Occipital lobe (tissue), 2 donors: ENCODE results near the gene DRC3. TPM values are rescaled to one million over a fixed set of nuclear protein-coding genes. Genes with fewer than 3 reads are reported as not detected.
A peak's percentile ranks its signal among the peaks of the same experiment; 100 is the strongest.

Source experiments
- DNase-seq: peaks from one replicate; lab custom pipeline; 2025; lab: John Stamatoyannopoulos, UW
- total RNA-seq: library from RNA; depleted of rRNA; stranded (reverse); fragments of >200 nt; gene quantifications from one replicate; pipeline ENCODE4 v1.2.3, GENCODE V29; 2014

The DRC3 gene
- total RNA-seq, 1 donor from 2014 or later = 2.0 TPM

DNA sequence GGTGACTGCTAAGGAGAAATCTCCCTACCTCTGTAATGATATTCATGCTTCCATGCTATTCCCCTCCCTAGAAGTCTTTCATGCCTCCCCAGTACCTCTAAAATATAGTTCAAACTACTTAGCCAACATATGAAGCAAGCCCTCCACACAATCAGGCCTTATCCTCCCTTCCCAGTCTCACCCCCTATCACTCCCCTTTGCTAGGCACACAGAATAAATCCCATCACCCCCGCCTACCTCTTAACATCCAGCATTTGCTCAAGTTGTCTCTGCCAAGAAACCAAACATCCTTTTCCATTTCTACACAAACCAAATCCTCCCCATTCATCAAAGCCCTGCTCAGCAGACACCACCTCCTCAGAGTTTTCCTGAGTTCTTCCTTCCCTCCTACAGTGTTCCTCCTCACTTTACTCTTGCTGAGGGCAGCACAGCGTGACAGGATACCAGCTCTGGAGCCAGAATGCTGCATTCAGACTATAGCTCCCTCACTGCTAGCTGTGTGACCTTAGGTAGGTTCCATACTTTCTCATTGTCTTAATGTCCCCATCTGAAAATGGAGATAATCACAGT, 7.4 kb upstream of the DRC3 start:
- no peak for DNase-seq

- no peak for DNase-seq
These were observed 6.3 kb upstream of the DRC3 start for GRCh38 chr17:17966399-17966798.

- no peak for DNase-seq
These were observed 1.8 kb upstream of the DRC3 start for GRCh38 chr17:17970699-17971430.

- peak; percentile 16 for DNase-seq
These were observed 1.1 kb upstream of the DRC3 start for GRCh38 chr17:17971431-17972125.

DNA sequence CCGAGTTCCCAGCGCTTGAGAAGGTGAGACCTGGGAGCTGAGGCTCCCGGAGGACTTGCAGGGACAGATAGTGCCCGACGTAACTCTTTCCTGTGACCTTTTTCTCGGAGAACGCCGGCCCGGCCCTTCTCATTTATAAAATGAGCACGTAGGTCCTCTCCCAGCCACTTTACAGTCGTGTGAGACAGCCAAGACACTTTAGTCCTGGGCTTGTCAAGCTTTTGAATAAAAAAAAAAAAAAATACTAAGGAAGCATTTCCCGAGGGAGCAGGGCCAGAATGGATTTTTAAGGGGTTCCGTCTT, 241 bp downstream of the DRC3 start:
- no peak for DNase-seq

- DNase-seq = no peak
These were observed 2.8 kb downstream of the DRC3 start for GRCh38 chr17:17975436-17975835.

GRCh38 chr17:17976931-17977570, 4.4 kb downstream of the DRC3 start:
- DNase-seq = no peak

DNA sequence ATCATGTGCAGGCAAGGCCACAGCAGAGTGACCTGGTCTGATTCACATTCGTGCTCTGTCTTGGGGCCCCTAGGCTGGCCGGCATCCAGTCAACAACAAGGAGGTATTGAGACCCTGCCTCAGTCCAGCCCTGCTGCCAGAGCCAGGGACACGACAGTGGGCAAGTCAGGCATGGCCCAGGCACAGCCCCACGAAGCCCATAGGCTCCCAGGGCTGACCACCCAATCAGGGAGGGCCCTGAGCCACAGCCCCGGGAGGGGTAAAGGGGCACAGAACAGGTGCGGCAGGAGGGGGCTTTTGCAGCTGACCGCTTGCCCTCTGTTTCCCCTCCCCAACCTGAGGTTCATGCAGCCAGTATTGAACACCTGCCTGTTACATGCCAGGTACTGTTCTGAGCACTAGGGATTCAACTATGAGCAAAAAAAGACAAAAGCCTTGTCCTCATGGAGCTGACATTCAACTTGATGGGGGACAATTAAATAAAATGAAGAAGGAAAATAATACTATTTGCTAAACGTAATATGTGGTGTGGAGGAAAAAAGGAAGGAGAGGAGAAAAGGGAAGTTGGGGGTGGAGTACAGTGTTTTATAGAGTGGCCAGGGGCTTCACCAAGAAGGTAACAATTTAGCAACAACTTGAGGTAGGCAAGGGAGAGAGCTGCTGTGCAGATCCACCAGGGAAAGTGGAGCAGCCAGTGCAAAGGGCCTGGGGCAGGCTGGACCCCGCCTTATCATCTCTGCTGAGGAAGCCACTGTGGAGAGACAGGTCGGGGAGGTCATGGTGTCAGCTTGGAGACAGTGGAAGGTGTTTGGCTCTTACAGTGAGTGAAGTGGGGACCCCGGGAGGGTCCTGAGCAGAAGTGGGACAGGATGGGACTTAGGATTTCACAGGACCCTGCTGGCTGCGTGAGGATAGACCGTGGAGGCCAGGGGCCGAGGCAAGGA, 6.1 kb downstream of the DRC3 start:
- DNase-seq = no peak

GRCh38 chr17:17979778-17980177, 7.1 kb downstream of the DRC3 start:
- no peak for DNase-seq

DNA sequence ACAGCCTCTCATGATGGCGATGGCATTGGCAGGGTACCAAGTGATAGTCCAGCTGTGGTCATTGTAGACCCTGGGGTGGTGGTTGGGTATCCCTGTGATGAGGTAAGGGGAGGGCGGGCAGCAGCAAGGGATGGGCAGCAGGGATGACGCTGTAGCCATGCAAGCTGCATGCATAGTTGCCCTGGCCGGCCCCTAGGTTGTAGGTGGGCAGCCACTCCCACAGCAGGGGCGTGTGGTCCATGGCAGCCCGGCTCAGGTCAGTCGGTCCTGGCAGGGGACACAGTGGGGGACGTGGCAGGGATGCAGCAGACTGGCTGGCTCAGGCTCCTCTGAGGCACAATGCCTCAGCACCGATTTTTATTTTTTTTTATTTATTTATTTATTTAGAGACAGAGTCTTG, 8.7 kb downstream of the DRC3 start:
- DNase-seq = no peak

DNA sequence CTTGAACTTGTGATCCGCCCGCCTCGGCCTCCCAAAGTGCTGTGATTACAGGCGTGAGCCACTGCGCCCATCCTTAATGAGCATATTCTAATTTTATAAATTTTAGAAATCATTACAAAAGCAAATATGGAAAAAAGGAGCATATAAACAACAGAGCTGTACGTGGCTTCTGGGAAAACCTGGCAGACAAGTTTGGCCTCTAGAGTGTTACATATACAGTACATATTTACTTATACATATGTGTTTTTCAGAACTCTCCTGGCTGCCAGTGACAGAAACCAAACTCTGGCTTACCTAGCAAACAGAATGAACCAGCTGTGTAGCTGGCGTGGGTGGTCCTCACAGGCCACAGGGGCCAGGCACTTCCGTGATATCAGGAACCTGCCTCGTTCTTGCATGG, 10.1 kb downstream of the DRC3 start:
- no peak for DNase-seq

GRCh38 chr17:17983376-17983775, 10.7 kb downstream of the DRC3 start:
- DNase-seq = no peak

DNA sequence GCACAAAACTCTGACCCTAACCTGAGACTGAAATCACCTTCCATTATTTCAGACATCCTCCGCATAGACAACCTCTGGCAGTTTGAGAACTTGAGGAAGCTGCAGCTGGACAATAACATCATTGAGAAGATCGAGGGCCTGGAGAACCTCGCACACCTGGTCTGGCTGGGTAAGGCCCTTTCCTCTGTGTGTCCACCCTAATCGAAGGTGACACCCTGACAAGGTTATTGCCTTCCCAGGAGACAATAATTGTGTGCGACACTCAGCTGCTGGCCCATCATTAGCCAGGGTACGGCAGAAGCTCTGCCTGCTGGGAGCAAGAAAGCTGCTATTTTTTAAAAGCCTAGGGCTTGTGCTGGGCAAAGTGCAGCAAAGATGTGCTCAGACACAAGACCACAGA, 11.1 kb downstream of the DRC3 start:
- no peak for DNase-seq

DNA sequence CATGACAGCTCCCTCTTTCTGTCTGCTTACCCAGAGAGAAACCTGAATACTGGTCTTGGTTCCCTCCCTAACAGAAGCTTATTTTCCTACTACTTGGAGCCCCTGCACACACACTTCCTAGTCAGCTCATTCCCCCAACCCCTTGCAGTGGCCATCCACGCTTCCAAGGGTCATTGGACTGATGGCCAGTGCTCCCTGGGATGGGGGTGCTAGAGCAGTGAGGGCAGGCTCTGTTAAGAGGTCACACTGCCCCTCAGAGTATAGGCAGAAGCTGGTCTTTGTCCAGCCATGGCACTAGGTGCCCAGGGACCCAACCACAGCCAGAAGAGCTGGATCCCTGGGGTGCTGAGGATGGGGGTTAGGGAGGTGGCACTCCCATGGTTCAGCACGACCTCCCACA, 12.5 kb downstream of the DRC3 start:
- no peak for DNase-seq

DNA sequence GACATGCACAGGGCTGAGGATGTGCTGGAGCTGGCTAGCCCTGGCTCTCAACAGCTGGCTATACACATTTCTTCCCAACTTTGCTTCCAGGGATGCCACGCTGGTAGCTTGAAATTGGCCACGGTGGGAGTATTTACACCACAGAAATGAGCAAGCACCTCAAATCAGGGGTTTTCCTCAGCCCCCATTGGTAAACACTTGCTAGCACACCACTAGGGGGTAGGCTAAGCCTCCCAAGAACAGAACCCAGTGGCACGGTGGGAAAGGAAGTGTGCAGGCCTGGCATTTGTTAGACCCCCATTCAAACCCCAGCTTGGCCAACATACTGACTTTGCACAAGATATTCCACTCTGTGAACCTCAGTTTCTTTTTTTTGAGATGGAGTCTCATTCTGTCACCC, 12.9 kb downstream of the DRC3 start:
- no peak for DNase-seq

DNA sequence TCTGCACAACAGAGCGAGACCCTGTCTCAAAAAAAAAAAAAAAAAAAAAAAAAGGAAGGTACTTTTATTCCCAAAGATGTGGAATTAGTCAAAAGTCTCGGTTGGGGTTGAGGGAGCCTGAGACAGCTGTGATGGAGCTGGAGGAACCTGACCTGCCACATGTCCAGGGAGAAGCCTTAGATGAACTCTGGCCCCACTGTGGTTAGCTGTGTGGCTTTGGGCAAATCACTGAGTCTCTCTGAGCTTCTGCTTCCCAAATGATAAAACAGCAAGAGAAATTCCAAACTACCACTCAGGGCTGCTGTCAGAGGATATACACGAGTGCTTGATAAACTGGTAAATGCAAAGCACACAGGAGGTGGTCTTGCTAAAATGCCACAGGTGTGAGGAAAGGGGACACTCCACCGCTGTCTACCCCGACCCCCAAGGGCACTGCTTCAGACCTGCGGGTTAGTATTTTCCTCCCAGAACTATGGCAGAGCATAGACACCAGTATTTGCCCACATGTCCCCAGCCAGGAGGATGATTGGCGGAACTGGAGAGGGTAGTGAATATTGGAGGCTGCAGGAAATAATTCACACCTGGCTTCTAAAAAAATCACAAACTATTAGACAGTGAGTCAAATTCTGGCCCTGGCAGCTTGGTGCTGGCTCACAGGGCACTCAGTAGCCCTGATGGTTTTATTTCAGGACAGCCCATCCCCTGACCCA, 14.7 kb downstream of the DRC3 start:
- no peak for DNase-seq

- DNase-seq = no peak
These were observed 15.2 kb downstream of the DRC3 start for GRCh38 chr17:17987901-17988300.

- no peak for DNase-seq
These were observed 15.8 kb downstream of the DRC3 start for GRCh38 chr17:17988427-17988945.

DNA sequence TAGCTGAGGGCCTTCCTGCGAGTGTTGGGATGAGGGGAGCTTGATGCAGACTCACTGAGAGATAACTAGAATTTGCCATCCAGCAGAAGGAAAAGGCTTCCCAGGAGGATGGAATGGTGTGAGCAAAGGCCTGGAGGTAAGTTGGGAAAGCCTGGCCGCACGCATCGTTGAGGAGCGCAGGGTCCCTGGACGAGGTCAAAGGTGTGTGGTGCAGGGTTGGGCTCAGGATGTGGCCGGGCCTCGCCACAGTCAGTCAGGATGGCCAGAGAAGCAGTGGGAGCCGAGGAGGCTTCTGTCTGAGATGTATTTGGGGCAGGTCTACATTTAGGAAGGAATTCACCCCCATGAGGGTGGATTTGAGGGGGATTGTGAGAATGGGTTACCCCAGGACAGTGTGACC, 16.4 kb downstream of the DRC3 start:
- no peak for DNase-seq

DNA sequence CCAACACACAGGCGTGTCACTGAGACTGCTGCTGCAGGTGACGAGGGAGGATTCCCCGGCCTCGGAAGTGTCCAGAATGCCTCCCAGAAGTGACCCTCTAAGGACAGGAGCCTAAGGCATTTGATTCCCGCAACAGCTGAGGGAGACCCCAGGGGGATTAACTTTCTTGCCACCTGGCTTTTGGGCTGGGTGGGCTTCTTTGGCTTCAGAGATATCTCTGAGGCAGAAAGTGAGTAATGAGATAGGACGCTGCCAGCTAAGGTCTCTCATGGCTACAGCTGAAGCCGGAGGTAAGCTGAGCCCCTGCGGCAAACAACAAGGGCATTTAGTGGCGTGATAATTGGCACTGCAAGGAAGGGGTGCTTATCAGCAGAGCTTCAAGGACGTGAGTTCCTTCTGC, 17.0 kb downstream of the DRC3 start:
- DNase-seq = no peak

DNA sequence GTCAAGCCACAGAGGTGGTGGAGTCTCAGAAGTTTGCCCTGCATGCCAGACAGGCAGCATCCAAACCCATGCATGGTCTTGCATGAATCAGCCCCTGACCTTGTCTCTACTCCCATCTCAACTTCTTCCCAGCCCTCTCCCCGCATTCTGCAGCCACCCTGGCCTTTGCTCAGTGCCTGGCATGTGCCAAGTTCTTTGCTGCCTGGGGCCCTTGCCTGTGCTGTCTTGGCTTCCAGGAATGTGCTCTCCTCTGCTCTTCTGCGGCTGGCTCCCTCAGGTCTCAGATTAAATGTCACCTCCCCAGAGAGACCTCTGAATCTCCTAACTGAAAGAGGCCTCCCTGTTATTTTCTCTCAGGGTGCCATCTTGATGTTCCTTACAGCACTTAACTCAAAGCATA, 17.6 kb downstream of the DRC3 start:
- DNase-seq = no peak
